Panc1 (cell line): Measurements from ENCODE around the gene NNT. TPM values are rescaled to one million over a fixed set of nuclear protein-coding genes. Genes with fewer than 3 reads are reported as not detected.
"Not testable (repeated sequence)": the region's sequence is repeated elsewhere in the genome, so short reads cannot be mapped to it uniquely, and the experiment has no call there.

Source experiments
- ATAC-seq: fragments of 200-7000 bp; cut with Tn5 transposase; 2 replicates; pipeline ENCODE4 v1.9.1; 2020; ENCODE audit warnings: mild to moderate bottlenecking, moderate library complexity
- BruUV-seq: library from RNA; stranded (reverse); fragments of 400-500 nt; replicated peaks from 2 replicates; lab custom pipeline; 2021; lab: Mats Ljungman, UMichigan
- CTCF ChIA-PET: fragments of 300-600 bp; sonication (Branson Sonifier 250); formaldehyde crosslinking; loops from one replicate; lab custom pipeline; 2022; ENCODE audit warnings: antibody characterized with exemption; lab: Charles Lee
- POLR2A ChIA-PET: fragments of 300-600 bp; sonication (Branson Sonifier 250); formaldehyde crosslinking; loops from one replicate; lab custom pipeline; 2022; ENCODE audit warnings: antibody characterized with exemption; lab: Charles Lee
- DNase-seq: peaks from one replicate; pipeline ENCODE4 v3.0.0-alpha.2; 2010; ENCODE audit warnings: low read depth, low spot score
- H3K27ac ChIP-seq: 2 replicates; pipeline ENCODE4 v1.5.1; 2011; ENCODE audit warnings: mild to moderate bottlenecking, low read length, inconsistent platforms
- H3K27me3 ChIP-seq: fragments of 200-500 bp; sonication (Bioruptor generic); 2 replicates; pipeline ENCODE4 v1.6.0; 2014; ENCODE audit warnings: low read length, inconsistent platforms; ENCODE audit not compliant: control insufficient read depth, insufficient read depth
- H3K36me3 ChIP-seq: fragments of 200-500 bp; sonication (Bioruptor generic); 2 replicates; pipeline ENCODE4 v1.5.1; 2014; ENCODE audit warnings: inconsistent platforms, mild to moderate bottlenecking, low read length, moderate library complexity; ENCODE audit not compliant: control insufficient read depth, insufficient read depth
- H3K4me1 ChIP-seq: 2 replicates; pipeline ENCODE4 v1.5.1; 2011; ENCODE audit warnings: inconsistent platforms, mild to moderate bottlenecking, low read length, moderate library complexity; ENCODE audit not compliant: control insufficient read depth, insufficient read depth
- H3K4me3 ChIP-seq, 2 experiments: 2 replicates each; pipeline ENCODE4 v1.5.1; 2011 to 2012; ENCODE audit warnings: low read depth in 2 of 2, low read length in 2 of 2, mild to moderate bottlenecking in 2 of 2, inconsistent platforms in 1 of 2, moderate library complexity in 1 of 2
- H3K9me3 ChIP-seq: fragments of 200-500 bp; sonication (Bioruptor generic); 2 replicates; pipeline ENCODE4 v1.5.1; 2014; ENCODE audit warnings: low read depth, mild to moderate bottlenecking, inconsistent platforms, low read length, moderate library complexity; ENCODE audit not compliant: control insufficient read depth, insufficient read depth
- CTCF ChIP-seq: fragments of 450-650 bp; IDR thresholded peaks from 2 replicates; pipeline ENCODE4 v1.5.1; 2017; ENCODE audit warnings: mild to moderate bottlenecking
- POLR2AphosphoS5 ChIP-seq: IDR thresholded peaks from 2 replicates; pipeline ENCODE4 v1.6.1; 2012; ENCODE audit warnings: mild to moderate bottlenecking, low read depth, low read length, moderate library complexity
- REST ChIP-seq, 2 experiments: IDR thresholded peaks; 2 replicates each; pipeline ENCODE4 v1.6.1; 2011 to 2012; ENCODE audit warnings: low read depth in 2 of 2, control low read depth in 1 of 2, low read length in 1 of 2, mild to moderate bottlenecking in 1 of 2, moderate library complexity in 1 of 2; ENCODE audit not compliant: insufficient read depth in 1 of 2
- SIN3A ChIP-seq: IDR thresholded peaks from 2 replicates; pipeline ENCODE4 v1.6.1; 2012; ENCODE audit warnings: low read depth, mild to moderate bottlenecking, low read length, moderate library complexity, borderline replicate concordance; ENCODE audit not compliant: insufficient read depth
- TCF7L2 ChIP-seq: IDR thresholded peaks from 2 replicates; pipeline ENCODE4 v1.6.1; 2011; ENCODE audit warnings: mild to moderate bottlenecking, low read depth, low read length, inconsistent platforms
- in situ Hi-C: cut with HindIII; loops from 2 replicates; pipeline ENCODE4 v1.10.0; 2016; ENCODE audit warnings: low sequenced_read_pairs, low pct_unique_long_range_greater_than_20kb
- intact Hi-C: fragments of 100-400 bp; cut with micrococcal nuclease; formaldehyde crosslinking; loops from one replicate; pipeline ENCODE4 v1.10.0; 2022; ENCODE audit not compliant: unreplicated experiment
- total RNA-seq: library from RNA; stranded (reverse); gene quantifications from one replicate; pipeline ENCODE4 v1.2.1, GENCODE V29; 2021; ENCODE audit not compliant: unreplicated experiment

Gene NNT
- total RNA-seq, 1 experiment from 2014 or later: 78.7 TPM

GRCh38 chr5:43711496-43711895, 108.5 kb downstream of the NNT start:
- intact Hi-C loops: no loop called here
- H3K9me3 ChIP-seq: no peaks in the 10 kb centered on the region
- CTCF ChIA-PET: no interaction called here
- no peaks in the 10 kb centered on the region for H3K36me3 ChIP-seq
- no peaks in the 10 kb centered on the region for H3K4me1 ChIP-seq
- in situ Hi-C loops: no loop called here
- no peak overlapping the region for H3K4me3 ChIP-seq
- no peak overlapping the region for H3K27ac ChIP-seq
- H3K27me3 ChIP-seq: no peaks in the 10 kb centered on the region
- BruUV-seq: no TSS peak
- TF ChIP-seq TCF7L2 (no peak), REST (IDR thresholded peaks at IDR 0.05; ENCODE audit: insufficient read depth in 1 of 2, low read depth in 2 of 2, low read length in 1 of 2) (no peak), POLR2AphosphoS5 (no peak)
- ATAC-seq: no peak
- POLR2A ChIA-PET: no interaction called here
- no peak for DNase-seq

- no peak for DNase-seq
- POLR2A ChIA-PET: no interaction called here
- Histone ChIP-seq H3K27ac (no peak overlapping the region), H3K27me3 (no peaks in the 10 kb centered on the region), H3K4me3 (no peak overlapping the region), H3K4me1 (no peaks in the 10 kb centered on the region), H3K36me3 (no peaks in the 10 kb centered on the region), H3K9me3 (no peaks in the 10 kb centered on the region)
- no peak for TF ChIP-seq SIN3A
- CTCF ChIA-PET: no interaction called here
- intact Hi-C loops: no loop called here
- no TSS peak for BruUV-seq
- in situ Hi-C loops: no loop called here
- ATAC-seq: no peak
These were observed 109.1 kb downstream of the NNT start for GRCh38 chr5:43712081-43712480.

- ATAC-seq, H3K27ac ChIP-seq, H3K27me3 ChIP-seq, H3K36me3 ChIP-seq, H3K4me1 ChIP-seq, intact Hi-C loops, H3K9me3 ChIP-seq, H3K4me3 ChIP-seq, BruUV-seq, in situ Hi-C loops, CTCF ChIA-PET, DNase-seq, POLR2A ChIA-PET: not testable (repeated sequence)
These were observed 116.8 kb downstream of the NNT start for GRCh38 chr5:43719783-43720182.

GRCh38 chr5:43728581-43728980, 125.6 kb downstream of the NNT start:
- Histone ChIP-seq H3K36me3 (no peaks in the 10 kb centered on the region), H3K4me3 (no peak overlapping the region), H3K9me3 (no peaks in the 10 kb centered on the region), H3K27me3 (no peaks in the 10 kb centered on the region), H3K27ac (no peak overlapping the region), H3K4me1 (no peaks in the 10 kb centered on the region)
- no peak for ATAC-seq
- CTCF ChIA-PET: no interaction called here
- no peak for TF ChIP-seq REST (IDR thresholded peaks at IDR 0.05; ENCODE audit: insufficient read depth in 1 of 2, low read depth in 2 of 2, low read length in 1 of 2)
- TF ChIP-seq POLR2AphosphoS5: no peak
- TF ChIP-seq CTCF: no peak
- no peak for TF ChIP-seq SIN3A
- TF ChIP-seq TCF7L2: no peak
- POLR2A ChIA-PET: no interaction called here
- no peak for DNase-seq
- no TSS peak for BruUV-seq
- in situ Hi-C loops (no loop called here), intact Hi-C loops (no loop called here)
